ENCODE measurements around the gene ETV5.

- no peak for TF ChIP-seq CTCF (IDR thresholded peaks at IDR 0.05; ENCODE audit: extremely low read depth in 1 of 2, insufficient read depth in 1 of 2, low read depth in 1 of 2, low read length in 2 of 2)
- TF ChIP-seq JUN (IDR thresholded peaks at IDR 0.05; ENCODE audit: borderline replicate concordance, insufficient read depth, insufficient read length, low read depth): no peak
- no peak for TF ChIP-seq POLR2A (IDR thresholded peaks at IDR 0.05; ENCODE audit: low read depth, low read length)
- TF ChIP-seq, protein P1, sequence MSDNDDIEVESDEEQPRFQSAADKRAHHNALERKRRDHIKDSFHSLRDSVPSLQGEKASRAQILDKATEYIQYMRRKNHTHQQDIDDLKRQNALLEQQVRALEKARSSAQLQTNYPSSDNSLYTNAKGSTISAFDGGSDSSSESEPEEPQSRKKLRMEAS (IDR thresholded peaks at IDR 0.05; ENCODE audit: insufficient read depth, insufficient read length): no peak
- no peak for TF ChIP-seq POLR2AphosphoS5 (IDR thresholded peaks at IDR 0.05; ENCODE audit: insufficient read depth, low read depth, low read length)
- TF ChIP-seq EZH2 (IDR thresholded peaks at IDR 0.05; ENCODE audit: borderline replicate concordance, low read depth, low read length, severe bottlenecking): no peak
- no peak for TF ChIP-seq GATA2 (IDR thresholded peaks at IDR 0.05; ENCODE audit: insufficient read depth, insufficient read length, low read depth, low read length)
Measured at GRCh38 chr3:186096290-186096689, 12.6 kb downstream of the ETV5 start.
